ENCODE measurements around the gene CCDC170. TPM values are rescaled to one million over a fixed set of nuclear protein-coding genes. Genes with fewer than 3 reads are reported as not detected.

Gene CCDC170
- total RNA-seq, 1 experiment from 2014 or later, result not detected

GRCh38 chr6:151566557-151566956 is 72.7 kb downstream of the CCDC170 start:
- in situ Hi-C loops (cut with HindIII; ENCODE audit: low pct_unique_long_range_greater_than_20kb, low sequenced_read_pairs), result no loop called here
- no TSS peak for BruUV-seq (replicated peaks)
- POLR2A ChIA-PET, result no interaction called here
- intact Hi-C loops (cut with micrococcal nuclease; ENCODE audit: unreplicated experiment), result no loop called here
- CTCF ChIA-PET, result no interaction called here
- Histone ChIP-seq H3K9me3 (ENCODE audit: control insufficient read depth, insufficient read depth, low read depth, low read length) (no peaks in the 10 kb centered on the region; the same call in 1 of the 2 replicates), H3K27ac (ENCODE audit: low read length) (no peak overlapping the region), H3K4me1 (ENCODE audit: control insufficient read depth, insufficient read depth, low read length) (no peaks in the 10 kb centered on the region), H3K27me3 (ENCODE audit: control insufficient read depth, insufficient read depth, low read length) (no peaks in the 10 kb centered on the region), H3K4me3 (ENCODE audit: low read depth in 2 of 2, low read length in 2 of 2) (no peak overlapping the region), H3K36me3 (ENCODE audit: control insufficient read depth, insufficient read depth, low read length) (no peaks in the 10 kb centered on the region)
- TF ChIP-seq TCF7L2 (IDR thresholded peaks at IDR 0.05; ENCODE audit: low read depth, low read length), result no peak
- TF ChIP-seq, protein P1, sequence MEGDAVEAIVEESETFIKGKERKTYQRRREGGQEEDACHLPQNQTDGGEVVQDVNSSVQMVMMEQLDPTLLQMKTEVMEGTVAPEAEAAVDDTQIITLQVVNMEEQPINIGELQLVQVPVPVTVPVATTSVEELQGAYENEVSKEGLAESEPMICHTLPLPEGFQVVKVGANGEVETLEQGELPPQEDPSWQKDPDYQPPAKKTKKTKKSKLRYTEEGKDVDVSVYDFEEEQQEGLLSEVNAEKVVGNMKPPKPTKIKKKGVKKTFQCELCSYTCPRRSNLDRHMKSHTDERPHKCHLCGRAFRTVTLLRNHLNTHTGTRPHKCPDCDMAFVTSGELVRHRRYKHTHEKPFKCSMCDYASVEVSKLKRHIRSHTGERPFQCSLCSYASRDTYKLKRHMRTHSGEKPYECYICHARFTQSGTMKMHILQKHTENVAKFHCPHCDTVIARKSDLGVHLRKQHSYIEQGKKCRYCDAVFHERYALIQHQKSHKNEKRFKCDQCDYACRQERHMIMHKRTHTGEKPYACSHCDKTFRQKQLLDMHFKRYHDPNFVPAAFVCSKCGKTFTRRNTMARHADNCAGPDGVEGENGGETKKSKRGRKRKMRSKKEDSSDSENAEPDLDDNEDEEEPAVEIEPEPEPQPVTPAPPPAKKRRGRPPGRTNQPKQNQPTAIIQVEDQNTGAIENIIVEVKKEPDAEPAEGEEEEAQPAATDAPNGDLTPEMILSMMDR (IDR thresholded peaks at IDR 0.05), result no peak
- TF ChIP-seq POLR2AphosphoS5 (IDR thresholded peaks at IDR 0.05; ENCODE audit: low read depth, low read length), result no peak
- TF ChIP-seq, protein P2, sequence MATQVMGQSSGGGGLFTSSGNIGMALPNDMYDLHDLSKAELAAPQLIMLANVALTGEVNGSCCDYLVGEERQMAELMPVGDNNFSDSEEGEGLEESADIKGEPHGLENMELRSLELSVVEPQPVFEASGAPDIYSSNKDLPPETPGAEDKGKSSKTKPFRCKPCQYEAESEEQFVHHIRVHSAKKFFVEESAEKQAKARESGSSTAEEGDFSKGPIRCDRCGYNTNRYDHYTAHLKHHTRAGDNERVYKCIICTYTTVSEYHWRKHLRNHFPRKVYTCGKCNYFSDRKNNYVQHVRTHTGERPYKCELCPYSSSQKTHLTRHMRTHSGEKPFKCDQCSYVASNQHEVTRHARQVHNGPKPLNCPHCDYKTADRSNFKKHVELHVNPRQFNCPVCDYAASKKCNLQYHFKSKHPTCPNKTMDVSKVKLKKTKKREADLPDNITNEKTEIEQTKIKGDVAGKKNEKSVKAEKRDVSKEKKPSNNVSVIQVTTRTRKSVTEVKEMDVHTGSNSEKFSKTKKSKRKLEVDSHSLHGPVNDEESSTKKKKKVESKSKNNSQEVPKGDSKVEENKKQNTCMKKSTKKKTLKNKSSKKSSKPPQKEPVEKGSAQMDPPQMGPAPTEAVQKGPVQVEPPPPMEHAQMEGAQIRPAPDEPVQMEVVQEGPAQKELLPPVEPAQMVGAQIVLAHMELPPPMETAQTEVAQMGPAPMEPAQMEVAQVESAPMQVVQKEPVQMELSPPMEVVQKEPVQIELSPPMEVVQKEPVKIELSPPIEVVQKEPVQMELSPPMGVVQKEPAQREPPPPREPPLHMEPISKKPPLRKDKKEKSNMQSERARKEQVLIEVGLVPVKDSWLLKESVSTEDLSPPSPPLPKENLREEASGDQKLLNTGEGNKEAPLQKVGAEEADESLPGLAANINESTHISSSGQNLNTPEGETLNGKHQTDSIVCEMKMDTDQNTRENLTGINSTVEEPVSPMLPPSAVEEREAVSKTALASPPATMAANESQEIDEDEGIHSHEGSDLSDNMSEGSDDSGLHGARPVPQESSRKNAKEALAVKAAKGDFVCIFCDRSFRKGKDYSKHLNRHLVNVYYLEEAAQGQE (IDR thresholded peaks at IDR 0.05; ENCODE audit: insufficient read depth in 1 of 2, low read depth in 2 of 2, low read length in 1 of 2), result no peak
- no peak for TF ChIP-seq SIN3A (IDR thresholded peaks at IDR 0.05; ENCODE audit: borderline replicate concordance, insufficient read depth, low read depth, low read length)
- no peak for DNase-seq (ENCODE audit: low read depth, low spot score)
- no peak for ATAC-seq

DNA sequence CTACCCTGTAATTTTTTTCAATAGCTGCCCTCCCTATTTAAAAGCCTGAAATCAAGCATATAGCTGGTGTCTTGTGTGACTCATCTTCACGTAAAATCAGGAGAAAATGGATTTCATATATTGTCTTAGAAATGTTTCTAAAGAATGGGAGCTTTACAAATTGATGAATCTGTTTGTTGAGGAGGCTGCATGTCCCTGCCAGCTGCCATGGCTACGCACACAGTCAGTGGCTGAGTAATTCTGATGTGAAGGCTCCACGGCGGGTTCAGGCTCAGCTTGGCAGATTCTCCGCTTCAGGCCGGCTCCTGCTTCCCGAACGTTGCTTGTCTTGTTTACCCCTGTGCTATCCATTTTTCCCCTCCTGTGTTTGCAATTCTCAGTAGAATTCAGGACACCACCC is 82.8 kb downstream of the CCDC170 start:
- BruUV-seq (replicated peaks), result no TSS peak
- in situ Hi-C loops (cut with HindIII; ENCODE audit: low pct_unique_long_range_greater_than_20kb, low sequenced_read_pairs), result no loop called here
- no peak for TF ChIP-seq POLR2AphosphoS5 (IDR thresholded peaks at IDR 0.05; ENCODE audit: low read depth, low read length)
- TF ChIP-seq, protein P2 (IDR thresholded peaks at IDR 0.05; ENCODE audit: insufficient read depth in 1 of 2, low read depth in 2 of 2, low read length in 1 of 2), result no peak
- ChIA-PET CTCF (no interaction called here), POLR2A (no interaction called here)
- Histone ChIP-seq H3K27me3 (ENCODE audit: control insufficient read depth, insufficient read depth, low read length) (peaks cover 11% of the 10 kb centered on the region), H3K4me3 (ENCODE audit: low read depth in 2 of 2, low read length in 2 of 2) (no peak overlapping the region), H3K9me3 (ENCODE audit: control insufficient read depth, insufficient read depth, low read depth, low read length) (no peaks in the 10 kb centered on the region), H3K4me1 (ENCODE audit: control insufficient read depth, insufficient read depth, low read length) (no peaks in the 10 kb centered on the region), H3K27ac (ENCODE audit: low read length) (no peak overlapping the region), H3K36me3 (ENCODE audit: control insufficient read depth, insufficient read depth, low read length) (no peaks in the 10 kb centered on the region)
- DNase-seq (ENCODE audit: low read depth, low spot score) (no peak), ATAC-seq (no peak)
- intact Hi-C loops (cut with micrococcal nuclease; ENCODE audit: unreplicated experiment), result no loop called here

All from Panc1 (cell line).